Upper lobe of left lung (tissue), 4 donors: Measurements from ENCODE around the gene PTPRM.

ENCODE experiments used
- EP300 ChIP-seq, 4 donors: sonication (generic); formaldehyde crosslinking; IDR thresholded peaks; one replicate each; pipeline ENCODE4 v1.5.1; 2017; ENCODE audit warnings: antibody characterized with exemption in 4 of 4, control low read depth in 2 of 4
- POLR2A ChIP-seq, 4 donors: fragments of 450-650 bp; IDR thresholded peaks; one replicate each; pipeline ENCODE4 v1.5.1; 2016 to 2017; ENCODE audit warnings: antibody characterized with exemption in 4 of 4, mild to moderate bottlenecking in 2 of 4
- POLR2AphosphoS5 ChIP-seq, 2 donors: sonication (generic); formaldehyde crosslinking; IDR thresholded peaks; one replicate each; pipeline ENCODE4 v1.5.1; 2017; ENCODE audit warnings: antibody characterized with exemption in 2 of 2
- TF ChIP-seq, protein P1 (sequence below), 6 experiments: fragments of 450-650 bp in 4 of 6; fragments of 200-600 bp in 2 of 6; sonication (generic) in 2 of 6; IDR thresholded peaks; one replicate each; pipeline ENCODE4 v1.5.1; 2016 to 2019; ENCODE audit warnings: antibody characterized with exemption in 6 of 6

DNA sequence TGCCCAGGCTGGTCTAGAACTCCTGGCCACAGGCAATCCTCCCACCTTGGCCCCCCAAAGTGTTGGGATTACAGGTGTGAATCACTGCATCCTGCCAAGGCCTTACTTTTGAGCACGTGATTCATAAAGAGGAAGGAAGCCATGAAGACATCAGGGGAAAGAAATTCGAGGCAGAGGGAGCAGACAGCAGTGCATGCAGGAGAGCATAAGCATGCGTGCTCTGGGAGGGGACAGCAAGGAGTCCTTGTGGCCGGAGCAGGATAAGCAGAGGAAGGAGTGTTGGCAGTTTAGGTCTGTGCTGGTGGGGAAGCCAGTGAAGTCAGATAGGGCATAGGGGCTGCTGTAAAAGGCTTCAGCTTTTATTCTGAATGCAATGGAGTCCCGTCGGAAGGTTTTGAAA, 641.6 kb downstream of the PTPRM start:
- TF ChIP-seq EP300 (IDR thresholded peaks at IDR 0.05), result no peak
- no peak for TF ChIP-seq POLR2AphosphoS5 (IDR thresholded peaks at IDR 0.05)
- no peak for TF ChIP-seq POLR2A (IDR thresholded peaks at IDR 0.05)
- TF ChIP-seq, protein P1, sequence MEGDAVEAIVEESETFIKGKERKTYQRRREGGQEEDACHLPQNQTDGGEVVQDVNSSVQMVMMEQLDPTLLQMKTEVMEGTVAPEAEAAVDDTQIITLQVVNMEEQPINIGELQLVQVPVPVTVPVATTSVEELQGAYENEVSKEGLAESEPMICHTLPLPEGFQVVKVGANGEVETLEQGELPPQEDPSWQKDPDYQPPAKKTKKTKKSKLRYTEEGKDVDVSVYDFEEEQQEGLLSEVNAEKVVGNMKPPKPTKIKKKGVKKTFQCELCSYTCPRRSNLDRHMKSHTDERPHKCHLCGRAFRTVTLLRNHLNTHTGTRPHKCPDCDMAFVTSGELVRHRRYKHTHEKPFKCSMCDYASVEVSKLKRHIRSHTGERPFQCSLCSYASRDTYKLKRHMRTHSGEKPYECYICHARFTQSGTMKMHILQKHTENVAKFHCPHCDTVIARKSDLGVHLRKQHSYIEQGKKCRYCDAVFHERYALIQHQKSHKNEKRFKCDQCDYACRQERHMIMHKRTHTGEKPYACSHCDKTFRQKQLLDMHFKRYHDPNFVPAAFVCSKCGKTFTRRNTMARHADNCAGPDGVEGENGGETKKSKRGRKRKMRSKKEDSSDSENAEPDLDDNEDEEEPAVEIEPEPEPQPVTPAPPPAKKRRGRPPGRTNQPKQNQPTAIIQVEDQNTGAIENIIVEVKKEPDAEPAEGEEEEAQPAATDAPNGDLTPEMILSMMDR (IDR thresholded peaks at IDR 0.05), result no peak
